Stimulated activated CD8-positive, alpha-beta memory T cell treated with anti-CD3 and anti-CD28 coated beads, Interleukin-7, amount 100 ng/mL, for 4 hours (primary cell): Measurements from ENCODE around the gene NAV1.
"Not testable (repeated sequence)": the region's sequence is repeated elsewhere in the genome, so short reads cannot be mapped to it uniquely, and the experiment has no call there.

ENCODE experiments used
- DNase-seq, 2 donors: peaks; one replicate each; pipeline ENCODE4 v3.0.0-alpha.2; 2020; ENCODE audit warnings: low read depth in 2 of 2

The NAV1 gene

GRCh38 chr1:201566529-201566823 lies 27.5 kb downstream of the NAV1 start:
- no peak for DNase-seq

GRCh38 chr1:201566933-201567801 lies 28.2 kb downstream of the NAV1 start:
- no peak for DNase-seq

- no peak for DNase-seq
Measured at GRCh38 chr1:201568265-201568664, 29.3 kb downstream of the NAV1 start.

GRCh38 chr1:201568859-201569294 lies 29.9 kb downstream of the NAV1 start:
- DNase-seq: no peak

- no peak for DNase-seq
Measured at GRCh38 chr1:201570181-201570885, 31.4 kb downstream of the NAV1 start.

GRCh38 chr1:201570886-201571624 lies 32.1 kb downstream of the NAV1 start:
- no peak for DNase-seq

- no peak for DNase-seq
Measured at GRCh38 chr1:201573030-201573429, 34.1 kb downstream of the NAV1 start.

GRCh38 chr1:201573923-201574322 lies 35.0 kb downstream of the NAV1 start:
- DNase-seq: no peak

- no peak for DNase-seq
Measured at GRCh38 chr1:201575912-201576311, 37.0 kb downstream of the NAV1 start.

GRCh38 chr1:201576914-201577313 lies 38.0 kb downstream of the NAV1 start:
- no peak for DNase-seq

GRCh38 chr1:201578008-201578888 lies 39.3 kb downstream of the NAV1 start:
- no peak for DNase-seq

- DNase-seq: not testable (repeated sequence)
Measured at GRCh38 chr1:201581371-201581770, 42.4 kb downstream of the NAV1 start.

- no peak for DNase-seq
Measured at GRCh38 chr1:201582705-201583442, 43.9 kb downstream of the NAV1 start.

GRCh38 chr1:201583663-201584062 lies 44.7 kb downstream of the NAV1 start:
- DNase-seq: no peak

- DNase-seq: no peak
Measured at GRCh38 chr1:201584471-201585092, 45.7 kb downstream of the NAV1 start.

GRCh38 chr1:201585093-201585483 lies 46.2 kb downstream of the NAV1 start:
- no peak for DNase-seq

GRCh38 chr1:201585901-201586300 lies 47.0 kb downstream of the NAV1 start:
- DNase-seq: no peak

- DNase-seq: no peak
Measured at GRCh38 chr1:201586806-201587205, 47.9 kb downstream of the NAV1 start.

- DNase-seq: no peak
Measured at GRCh38 chr1:201587729-201588128, 48.8 kb downstream of the NAV1 start.
